ENCODE results near the gene KRTAP1-4. TPM values are rescaled to one million over a fixed set of nuclear protein-coding genes. Genes with fewer than 3 reads are reported as not detected.

The KRTAP1-4 gene
- total and polyA plus RNA-seq, 2 of the 8 experiments (the other 6 are each of a cell fraction or from before 2014, with no cell fraction given): not detected

DNA sequence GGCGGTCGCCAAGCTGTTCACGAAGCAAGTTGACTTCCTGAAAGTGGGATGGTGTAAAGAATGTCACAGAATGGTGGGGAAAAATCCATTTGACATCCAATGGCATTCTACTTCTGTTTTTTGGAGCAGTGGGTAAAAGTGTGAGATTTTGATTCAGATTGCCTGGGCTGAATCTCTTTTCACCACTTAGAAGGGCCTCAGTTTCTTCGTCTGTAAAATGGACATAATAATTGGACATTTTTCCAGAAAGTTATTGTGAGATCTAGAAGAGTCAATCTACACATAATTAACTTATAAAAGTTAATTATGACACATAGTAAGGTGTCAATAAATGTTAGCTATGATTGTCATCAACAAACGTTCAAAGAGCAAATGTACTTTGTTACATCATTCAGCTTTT is 48.9 kb downstream of the KRTAP1-4 start:
- DNase-seq (ENCODE audit: low read depth in 1 of 2, low spot score in 2 of 2): no peak
- no peaks in the 10 kb centered on the region for H3K27me3 ChIP-seq (replicated peaks in 1 of 4; ENCODE audit: control insufficient read depth in 3 of 4, extremely low read depth in 1 of 4, insufficient read depth in 3 of 4, low read length in 3 of 4)
- H2BK12ac ChIP-seq (ENCODE audit: low read depth, low read length): no peak overlapping the region
- H3K56ac ChIP-seq (replicated peaks; ENCODE audit: insufficient read length, low read depth, low read length): no peak overlapping the region
- H2AK5ac ChIP-seq (ENCODE audit: low read depth, low read length): no peak overlapping the region
- H4K5ac ChIP-seq (ENCODE audit: insufficient read length, low read depth, low read length): no peak overlapping the region
- no peak overlapping the region for H3K4me3 ChIP-seq (ENCODE audit: extremely low read depth in 1 of 4, insufficient read depth in 2 of 4, low read depth in 3 of 4, low read length in 4 of 4)
- H3K4me1 ChIP-seq (replicated peaks in 1 of 4; ENCODE audit: control insufficient read depth in 3 of 4, insufficient read depth in 4 of 4, low read length in 3 of 4): peaks cover 3 to 8% (median 6%) of the 10 kb centered on the region in 4 experiments; a peak in 4 of 7 replicates
- H2AFZ ChIP-seq (ENCODE audit: low read length): no peak overlapping the region
- ChIA-PET POLR2A (ENCODE audit: partially characterized antibody) (no interaction called here), CTCF (ENCODE audit: partially characterized antibody) (interaction anchor here (0.8 to 5.4 kb wide), 4 partner anchors 18 to 342 kb away, joined by 3 to 34 read pairs (median 4); no protein-coding TSS in a partner anchor)
- no peak overlapping the region for H3K14ac ChIP-seq (ENCODE audit: insufficient read length)
- peak overlapping the region; percentile 74 for H3K4ac ChIP-seq (replicated peaks; ENCODE audit: insufficient read length, low read depth, low read length)
- H3K9me3 ChIP-seq (ENCODE audit: insufficient read depth in 2 of 2, low read depth in 1 of 2, low read length in 1 of 2): no peaks in the 10 kb centered on the region
- H3K23ac ChIP-seq (ENCODE audit: insufficient read length): no peak overlapping the region
- no peak overlapping the region for H3K27ac ChIP-seq (ENCODE audit: low read depth, low read length)
- no peaks in the 10 kb centered on the region for H3K23me2 ChIP-seq (ENCODE audit: low read depth, low read length)
- no peak overlapping the region for H2BK20ac ChIP-seq (ENCODE audit: low read length)
- H2BK15ac ChIP-seq (ENCODE audit: low read length): no peak overlapping the region
- no peaks in the 10 kb centered on the region for H4K20me1 ChIP-seq (replicated peaks in 1 of 2; ENCODE audit: control insufficient read depth in 1 of 2, insufficient read depth in 2 of 2, low read length in 2 of 2)
- no peaks in the 10 kb centered on the region for H3K36me3 ChIP-seq (ENCODE audit: control insufficient read depth in 2 of 4, insufficient read depth in 4 of 4, low read length in 3 of 4)
- H3K4me2 ChIP-seq (ENCODE audit: insufficient read depth in 1 of 2, low read depth in 2 of 2, low read length in 2 of 2): no peak overlapping the region
- H4K8ac ChIP-seq (ENCODE audit: extremely low read depth, insufficient read depth, low read length): no peak overlapping the region
- H3K79me1 ChIP-seq (ENCODE audit: low read depth, low read length): no peaks in the 10 kb centered on the region
- H2BK5ac ChIP-seq (ENCODE audit: low read depth, low read length): no peak overlapping the region
- no peaks in the 10 kb centered on the region for H3K79me2 ChIP-seq (ENCODE audit: control insufficient read depth in 1 of 2, insufficient read depth in 2 of 2, low read length in 2 of 2)
- no peak overlapping the region for H2BK120ac ChIP-seq (replicated peaks; ENCODE audit: low read depth, low read length)
- H4K91ac ChIP-seq (replicated peaks; ENCODE audit: insufficient read length, low read length): no peak overlapping the region
- H3K18ac ChIP-seq (ENCODE audit: extremely low read depth, low read length): no peak overlapping the region
- no peak overlapping the region for H3K9ac ChIP-seq (replicated peaks in 1 of 4; ENCODE audit: extremely low read depth in 1 of 4, low read depth in 3 of 4, low read length in 3 of 4)
- no peak for FAIRE-seq
- 98% methylated on average over 5 of the region's 5 CpGs; no CpG with 5 or more reads in 1 of the 2 experiments for WGBS, 2 experiments (ENCODE audit: extremely low coverage in 1 of 2, insufficient coverage in 1 of 2, insufficient read length in 1 of 2, insufficient replicate concordance in 2 of 2, low coverage in 1 of 2, low lambda C conversion rate in 2 of 2, missing lambda C conversion rate in 1 of 2)
- TF ChIP-seq NRF1 (IDR thresholded peaks at IDR 0.05; ENCODE audit: low read depth, low read length): no peak
- no peak for TF ChIP-seq SIN3A (conservative IDR thresholded peaks at IDR 0.05 in 1 of 2, IDR thresholded peaks at IDR 0.05 in 1 of 2; ENCODE audit: low read depth in 1 of 2, low read length in 2 of 2)
- no peak for TF ChIP-seq POLR2A (IDR thresholded peaks at IDR 0.05; ENCODE audit: control extremely low read depth in 1 of 2, low read depth in 2 of 2, low read length in 2 of 2)
- TF ChIP-seq TEAD4 (IDR thresholded peaks at IDR 0.05; ENCODE audit: low read depth, low read length): no peak
- TF ChIP-seq SRF (IDR thresholded peaks at IDR 0.05; ENCODE audit: low read depth, low read length): no peak
- TF ChIP-seq YY1 (IDR thresholded peaks at IDR 0.05; ENCODE audit: low read depth, low read length): no peak
- TF ChIP-seq, protein P1, sequence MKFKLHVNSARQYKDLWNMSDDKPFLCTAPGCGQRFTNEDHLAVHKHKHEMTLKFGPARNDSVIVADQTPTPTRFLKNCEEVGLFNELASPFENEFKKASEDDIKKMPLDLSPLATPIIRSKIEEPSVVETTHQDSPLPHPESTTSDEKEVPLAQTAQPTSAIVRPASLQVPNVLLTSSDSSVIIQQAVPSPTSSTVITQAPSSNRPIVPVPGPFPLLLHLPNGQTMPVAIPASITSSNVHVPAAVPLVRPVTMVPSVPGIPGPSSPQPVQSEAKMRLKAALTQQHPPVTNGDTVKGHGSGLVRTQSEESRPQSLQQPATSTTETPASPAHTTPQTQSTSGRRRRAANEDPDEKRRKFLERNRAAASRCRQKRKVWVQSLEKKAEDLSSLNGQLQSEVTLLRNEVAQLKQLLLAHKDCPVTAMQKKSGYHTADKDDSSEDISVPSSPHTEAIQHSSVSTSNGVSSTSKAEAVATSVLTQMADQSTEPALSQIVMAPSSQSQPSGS (IDR thresholded peaks at IDR 0.05; ENCODE audit: low read length): no peak
- TF ChIP-seq RFX5 (IDR thresholded peaks at IDR 0.05; ENCODE audit: borderline replicate concordance, low read depth, low read length): no peak
- TF ChIP-seq CREB1 (IDR thresholded peaks at IDR 0.05): no peak
- TF ChIP-seq, protein P2, sequence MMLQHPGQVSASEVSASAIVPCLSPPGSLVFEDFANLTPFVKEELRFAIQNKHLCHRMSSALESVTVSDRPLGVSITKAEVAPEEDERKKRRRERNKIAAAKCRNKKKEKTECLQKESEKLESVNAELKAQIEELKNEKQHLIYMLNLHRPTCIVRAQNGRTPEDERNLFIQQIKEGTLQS (IDR thresholded peaks at IDR 0.05; ENCODE audit: insufficient read depth, low read depth, low read length): no peak
- no peak for TF ChIP-seq SAP30 (IDR thresholded peaks at IDR 0.05; ENCODE audit: insufficient read depth, insufficient replicate concordance, low read length)
- TF ChIP-seq CBX5 (IDR thresholded peaks at IDR 0.05; ENCODE audit: low read depth, low read length): no peak

Data from H1 (cell line).